Endodermal cell (in vitro differentiated cells): ENCODE measurements around the gene MAPK1. TPM values are rescaled to one million over a fixed set of nuclear protein-coding genes. Genes with fewer than 3 reads are reported as not detected.
"Not testable (repeated sequence)": the region's sequence is repeated elsewhere in the genome, so short reads cannot be mapped to it uniquely, and the experiment has no call there.

Experiments
- DNase-seq: peaks from one replicate; pipeline ENCODE4 v3.0.0-alpha.2; 2017
- H3K27ac ChIP-seq: 2 replicates; pipeline ENCODE4 v1.5.1; 2013; ENCODE audit warnings: mild to moderate bottlenecking, low read depth, low read length, moderate library complexity
- H3K27me3 ChIP-seq: 2 replicates; pipeline ENCODE4 v1.6.1; 2013; ENCODE audit warnings: mild to moderate bottlenecking, low read length, moderate library complexity; ENCODE audit not compliant: insufficient read depth, control insufficient read depth, poor library complexity, severe bottlenecking
- H3K36me3 ChIP-seq: 2 replicates; pipeline ENCODE4 v1.7.0; 2013; ENCODE audit warnings: mild to moderate bottlenecking, low read length, moderate library complexity; ENCODE audit not compliant: control insufficient read depth, insufficient read depth
- H3K4me1 ChIP-seq: one replicate; pipeline ENCODE4 v1.7.0; 2013; ENCODE audit warnings: low read length; ENCODE audit not compliant: control insufficient read depth, insufficient read depth
- H3K4me3 ChIP-seq: 2 replicates; pipeline ENCODE4 v1.5.1; 2013; ENCODE audit warnings: mild to moderate bottlenecking, low read length, moderate library complexity
- H3K9ac ChIP-seq: 2 replicates; pipeline ENCODE4 v1.6.1; 2013; ENCODE audit warnings: mild to moderate bottlenecking, low read length, moderate library complexity; ENCODE audit not compliant: poor library complexity, severe bottlenecking; ENCODE audit errors: extremely low read depth
- H3K9me3 ChIP-seq: 2 replicates; pipeline ENCODE4 v1.6.1; 2013; ENCODE audit warnings: mild to moderate bottlenecking, low read length, moderate library complexity; ENCODE audit not compliant: control insufficient read depth
- H3K27ac Mint-ChIP-seq: 2 replicates; pipeline ENCODE4 v1.8.0; 2020; ENCODE audit warnings: mixed read lengths
- H3K27me3 Mint-ChIP-seq: 2 replicates; pipeline ENCODE4 v1.8.0; 2021; ENCODE audit warnings: mild to moderate bottlenecking, mixed read lengths; ENCODE audit not compliant: insufficient read depth
- H3K36me3 Mint-ChIP-seq: 2 replicates; pipeline ENCODE4 v1.8.0; 2020; ENCODE audit warnings: low read depth, mixed read lengths
- H3K4me1 Mint-ChIP-seq: 2 replicates; pipeline ENCODE4 v1.8.0; 2020; ENCODE audit warnings: mixed read lengths
- H3K4me3 Mint-ChIP-seq: 2 replicates; pipeline ENCODE4 v1.8.0; 2020; ENCODE audit warnings: mild to moderate bottlenecking, moderate library complexity, mixed read lengths
- H3K9me3 Mint-ChIP-seq: 2 replicates; pipeline ENCODE4 v1.8.0; 2020; ENCODE audit warnings: mild to moderate bottlenecking, mixed read lengths
- WGBS, 2 experiments: methylation state at CpG; one replicate each; pipeline versions ENCODE4 v1.1.5 to v1.1.7; 2013; ENCODE audit warnings: missing lambda C conversion rate in 2 of 2, mixed read lengths in 1 of 2; ENCODE audit not compliant: insufficient coverage in 1 of 2, insufficient read length in 1 of 2; 5-methylcytosine and 5-hydroxymethylcytosine counted together
- total RNA-seq, 2 donors: library from RNA; stranded (reverse); fragmentation: NEBNext Ultra II Directional in 1 of 2; extraction: Animal tissue kit (Norgen Biotek cat#: 25700) in 1 of 2; gene quantifications; 2 replicates in 1 of 2; 3 replicates in 1 of 2; pipeline ENCODE4 v1.2.1, GENCODE V29; 2021
- TF ChIP-seq, protein P1 (sequence below): fragments of 200-600 bp; sonication (generic); conservative IDR thresholded peaks from 2 replicates; pipeline ENCODE4 v1.5.0; 2021; ENCODE audit warnings: antibody characterized with exemption, mild to moderate bottlenecking

Gene MAPK1
- total RNA-seq, 2 donors from 2014 or later = 76.8 to 78.6 TPM

DNA sequence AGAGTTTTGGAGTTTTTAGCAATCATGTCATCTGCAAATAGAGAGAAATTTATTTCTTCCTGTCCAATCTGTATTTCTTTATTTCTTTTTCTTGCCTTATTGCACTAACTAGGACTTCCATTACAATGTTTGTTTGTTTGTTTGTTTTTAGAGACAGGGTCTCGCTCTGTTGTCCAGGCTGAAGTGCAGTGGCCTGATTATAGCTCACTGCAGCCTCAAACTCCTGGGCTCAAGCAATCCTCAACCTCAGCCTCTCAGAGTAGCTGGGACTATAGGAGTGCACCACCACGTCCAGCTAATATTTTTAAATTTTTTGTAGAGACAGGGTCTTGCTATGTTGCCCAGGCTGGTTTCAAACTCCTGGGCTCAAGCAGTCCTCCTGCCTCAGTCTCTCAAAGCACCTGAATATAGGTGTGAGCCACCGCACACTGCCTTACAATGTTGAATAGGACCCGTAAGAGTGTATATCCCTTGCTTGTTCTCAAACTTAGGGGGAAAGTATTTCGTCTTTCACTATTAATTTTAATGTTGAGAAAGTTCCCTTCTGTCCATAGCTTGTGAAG lies 29.6 kb upstream of the MAPK1 start:
- TF ChIP-seq, protein P1, sequence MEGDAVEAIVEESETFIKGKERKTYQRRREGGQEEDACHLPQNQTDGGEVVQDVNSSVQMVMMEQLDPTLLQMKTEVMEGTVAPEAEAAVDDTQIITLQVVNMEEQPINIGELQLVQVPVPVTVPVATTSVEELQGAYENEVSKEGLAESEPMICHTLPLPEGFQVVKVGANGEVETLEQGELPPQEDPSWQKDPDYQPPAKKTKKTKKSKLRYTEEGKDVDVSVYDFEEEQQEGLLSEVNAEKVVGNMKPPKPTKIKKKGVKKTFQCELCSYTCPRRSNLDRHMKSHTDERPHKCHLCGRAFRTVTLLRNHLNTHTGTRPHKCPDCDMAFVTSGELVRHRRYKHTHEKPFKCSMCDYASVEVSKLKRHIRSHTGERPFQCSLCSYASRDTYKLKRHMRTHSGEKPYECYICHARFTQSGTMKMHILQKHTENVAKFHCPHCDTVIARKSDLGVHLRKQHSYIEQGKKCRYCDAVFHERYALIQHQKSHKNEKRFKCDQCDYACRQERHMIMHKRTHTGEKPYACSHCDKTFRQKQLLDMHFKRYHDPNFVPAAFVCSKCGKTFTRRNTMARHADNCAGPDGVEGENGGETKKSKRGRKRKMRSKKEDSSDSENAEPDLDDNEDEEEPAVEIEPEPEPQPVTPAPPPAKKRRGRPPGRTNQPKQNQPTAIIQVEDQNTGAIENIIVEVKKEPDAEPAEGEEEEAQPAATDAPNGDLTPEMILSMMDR = no peak
- Histone ChIP-seq H3K36me3 (no peaks in the 10 kb centered on the region), H3K9me3 (no peaks in the 10 kb centered on the region), H3K9ac (no peak overlapping the region), H3K4me1 (no peaks in the 10 kb centered on the region), H3K27ac (no peak overlapping the region), H3K27me3 (no peaks in the 10 kb centered on the region), H3K4me3 (no peak overlapping the region)
- Mint-ChIP-seq H3K4me3 (no peak overlapping the region), H3K36me3 (no peaks in the 10 kb centered on the region), H3K27me3 (no peaks in the 10 kb centered on the region), H3K9me3 (no peaks in the 10 kb centered on the region), H3K4me1 (no peaks in the 10 kb centered on the region), H3K27ac (no peak overlapping the region)
- WGBS, 2 experiments = 88 to 97% methylated on average over 4 to 5 of the region's 5 CpGs
- no peak for DNase-seq

DNA sequence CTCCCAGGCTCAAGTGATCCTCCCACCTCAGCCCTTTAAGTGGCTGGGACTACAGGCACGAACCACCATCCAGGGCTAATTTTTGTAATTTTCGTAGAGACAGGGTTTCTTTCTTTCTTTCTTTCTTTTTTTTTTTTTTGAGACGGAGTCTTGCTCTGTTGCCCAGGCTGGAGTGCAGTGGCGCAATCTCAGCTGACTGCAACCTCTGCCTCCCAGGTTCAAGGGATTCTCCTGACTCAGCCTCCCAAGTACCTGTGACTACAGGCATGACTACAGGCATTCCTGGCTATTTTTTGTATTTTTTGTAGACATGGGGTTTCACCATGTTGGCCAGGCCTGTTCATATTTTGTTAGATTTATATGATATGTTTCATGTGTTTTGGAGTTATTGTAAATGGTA lies 28.8 kb upstream of the MAPK1 start:
- H3K4me1 Mint-ChIP-seq, H3K9me3 Mint-ChIP-seq, H3K9ac ChIP-seq, H3K27ac ChIP-seq, H3K4me3 Mint-ChIP-seq, H3K36me3 Mint-ChIP-seq, H3K27me3 ChIP-seq, H3K27me3 Mint-ChIP-seq, H3K9me3 ChIP-seq, DNase-seq, H3K4me3 ChIP-seq, H3K27ac Mint-ChIP-seq, H3K36me3 ChIP-seq, H3K4me1 ChIP-seq: not testable (repeated sequence)
- WGBS, 2 experiments = 83% methylated on average over 4 of the region's 4 CpGs; no CpG with 5 or more reads in 1 of the 2 experiments

DNA sequence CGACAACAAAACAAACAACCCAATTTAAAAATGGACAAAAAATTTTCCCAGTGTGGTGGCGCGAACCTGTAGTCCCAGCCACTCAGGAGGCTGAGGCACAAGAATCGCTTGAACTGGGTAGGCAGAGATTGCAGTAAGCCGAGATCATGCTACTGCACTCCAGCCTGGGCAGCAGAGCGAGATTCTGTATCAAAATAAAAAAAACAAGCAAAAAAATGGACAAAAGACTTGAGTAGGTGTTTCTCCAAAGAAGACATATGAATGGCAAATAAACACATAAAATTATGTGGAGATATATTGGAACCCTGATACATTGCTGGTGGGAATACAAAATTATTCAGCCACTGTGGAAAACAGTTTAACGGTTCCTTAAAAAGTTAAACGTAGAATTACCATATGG lies 27.4 kb upstream of the MAPK1 start:
- no peaks in the 10 kb centered on the region for H3K36me3 ChIP-seq
- Mint-ChIP-seq H3K4me3 (no peak overlapping the region), H3K36me3 (no peaks in the 10 kb centered on the region), H3K4me1 (no peaks in the 10 kb centered on the region), H3K27ac (no peak overlapping the region), H3K27me3 (no peaks in the 10 kb centered on the region), H3K9me3 (no peaks in the 10 kb centered on the region)
- DNase-seq = no peak
- H3K9me3 ChIP-seq = no peaks in the 10 kb centered on the region
- 93 to 97% methylated on average over 4 to 8 of the region's 8 CpGs for WGBS, 2 experiments
- no peaks in the 10 kb centered on the region for H3K27me3 ChIP-seq
- H3K27ac ChIP-seq = no peak overlapping the region
- no peak overlapping the region for H3K4me3 ChIP-seq
- TF ChIP-seq, protein P1 = no peak
- no peak overlapping the region for H3K9ac ChIP-seq
- H3K4me1 ChIP-seq = no peaks in the 10 kb centered on the region
